HCT116 (cell line): ENCODE results near the gene PAM16. TPM values are rescaled to one million over a fixed set of nuclear protein-coding genes. Genes with fewer than 3 reads are reported as not detected.

Experiments used
- ATAC-seq: fragments of 200-7000 bp; cut with Tn5 transposase; 2 replicates; pipeline ENCODE4 v1.9.1; 2020; ENCODE audit warnings: mild to moderate bottlenecking, moderate library complexity
- BruUV-seq: library from RNA; stranded (reverse); fragments of 400-500 nt; replicated peaks from 2 replicates; lab custom pipeline; 2021; lab: Mats Ljungman, UMichigan
- CTCF ChIA-PET: fragments of 300-600 bp; sonication (Branson Sonifier 250); formaldehyde crosslinking; loops from one replicate; lab custom pipeline; 2021; ENCODE audit warnings: antibody characterized with exemption; lab: Charles Lee
- POLR2A ChIA-PET: fragments of 300-600, 350-600 bp; sonication (Branson Sonifier 250); formaldehyde crosslinking; loops from one replicate; lab custom pipeline; 2021; ENCODE audit warnings: antibody characterized with exemption; lab: Charles Lee
- RAD21 ChIA-PET, 2 experiments: fragments of 300-600 bp; sonication (Branson Sonifier 250); formaldehyde crosslinking; loops; one replicate each; lab custom pipeline; 2023; ENCODE audit warnings: low total read pairs in 2 of 2; ENCODE audit not compliant: uncharacterized antibody in 2 of 2, unreplicated experiment in 2 of 2, low non-redundant PET in 1 of 2; lab: Charles Lee
- DNase-seq: peaks from one replicate; pipeline ENCODE4 v3.0.0-alpha.2; 2010; ENCODE audit warnings: low read depth, low spot score
- H2AFZ ChIP-seq: fragments of 200-600 bp; shearing (Covaris generic), sonication (generic); 2 replicates; pipeline ENCODE4 v1.6.1; 2017; ENCODE audit warnings: low read depth, mixed run types, mixed read lengths, antibody characterized with exemption, low read length; ENCODE audit not compliant: poor library complexity, severe bottlenecking
- H3K27ac ChIP-seq: 2 replicates; pipeline ENCODE4 v1.5.1; 2012; ENCODE audit warnings: low read depth, low read length
- H3K27me3 ChIP-seq: fragments of 200-600 bp; sonication (generic); 2 replicates; pipeline ENCODE4 v1.6.1; 2016; ENCODE audit warnings: mixed run types, low read length, mixed read lengths; ENCODE audit not compliant: insufficient read depth
- H3K36me3 ChIP-seq, 2 experiments: fragments of 200-500 bp in 1 of 2; fragments of 200-600 bp in 1 of 2; sonication (Bioruptor generic) in 1 of 2; sonication (generic) in 1 of 2; 2 replicates each; pipeline versions ENCODE4 v1.5.1 to v1.6.1; 2014 to 2016; ENCODE audit warnings: low read length in 2 of 2, inconsistent platforms in 1 of 2, mixed read lengths in 1 of 2, mixed run types in 1 of 2; ENCODE audit not compliant: insufficient read depth in 2 of 2, control insufficient read depth in 1 of 2
- H3K4me1 ChIP-seq, 2 experiments: fragments of 200-600 bp in 1 of 2; sonication (generic) in 1 of 2; 2 replicates each; pipeline versions ENCODE4 v1.5.1 to v1.6.1; 2012 to 2017; ENCODE audit warnings: low read length in 2 of 2, inconsistent platforms in 1 of 2, mild to moderate bottlenecking in 1 of 2, mixed read lengths in 1 of 2, mixed run types in 1 of 2, moderate library complexity in 1 of 2; ENCODE audit not compliant: insufficient read depth in 2 of 2, control insufficient read depth in 1 of 2
- H3K4me2 ChIP-seq: fragments of 200-600 bp; sonication (generic); 2 replicates; pipeline ENCODE4 v1.6.1; 2017; ENCODE audit warnings: mixed run types, low read length, mixed read lengths
- H3K4me3 ChIP-seq, 2 experiments: fragments of 200-600 bp in 1 of 2; sonication (generic) in 1 of 2; replicated peaks in 1 of 2; 2 replicates each; pipeline ENCODE4 v1.5.1; 2011 to 2016; ENCODE audit warnings: low read length in 2 of 2, control low read depth in 1 of 2, low read depth in 1 of 2, mild to moderate bottlenecking in 1 of 2, mixed read lengths in 1 of 2, mixed run types in 1 of 2
- H3K79me2 ChIP-seq: fragments of 200-600 bp; sonication (generic); 2 replicates; pipeline ENCODE4 v1.6.1; 2017; ENCODE audit warnings: mild to moderate bottlenecking, mixed run types, low read length, moderate library complexity, mixed read lengths; ENCODE audit not compliant: insufficient read depth
- H3K9ac ChIP-seq: fragments of 200-600 bp; sonication (generic); 2 replicates; pipeline ENCODE4 v1.6.1; 2016; ENCODE audit warnings: low read length, mixed read lengths
- H3K9me2 ChIP-seq: fragments of 200-600 bp; sonication (generic), shearing (Covaris generic); 2 replicates; pipeline ENCODE4 v1.6.1; 2017; ENCODE audit warnings: mixed run types, mild to moderate bottlenecking, moderate library complexity; ENCODE audit not compliant: insufficient read depth
- H3K9me3 ChIP-seq, 2 experiments: fragments of 200-500 bp in 1 of 2; fragments of 200-600 bp in 1 of 2; sonication (Bioruptor generic) in 1 of 2; sonication (generic) in 1 of 2; 2 replicates each; pipeline ENCODE4 v1.6.1; 2014 to 2017; ENCODE audit warnings: low read length in 2 of 2, mixed read lengths in 2 of 2, inconsistent platforms in 1 of 2, low read depth in 1 of 2, mild to moderate bottlenecking in 1 of 2, mixed run types in 1 of 2, moderate library complexity in 1 of 2; ENCODE audit not compliant: control insufficient read depth in 1 of 2, insufficient read depth in 1 of 2
- H4K20me1 ChIP-seq: fragments of 200-600 bp; sonication (generic), shearing (Covaris generic); 2 replicates; pipeline ENCODE4 v1.6.1; 2017; ENCODE audit warnings: mixed run types, mild to moderate bottlenecking, moderate library complexity; ENCODE audit not compliant: insufficient read depth
- ATF3 ChIP-seq: IDR thresholded peaks from 2 replicates; pipeline ENCODE4 v1.6.1; 2012
- CBX3 ChIP-seq: IDR thresholded peaks from 2 replicates; pipeline ENCODE4 v1.6.1; 2012; ENCODE audit warnings: low read depth
- CTCF ChIP-seq, 3 experiments: fragments of 200-600 bp in 1 of 3; sonication (generic) in 1 of 3; IDR thresholded peaks in 2 of 3; conservative IDR thresholded peaks in 1 of 3; 2 replicates each; pipeline ENCODE4 v1.5.1; 2012 to 2017; ENCODE audit warnings: low read depth in 2 of 3, low read length in 2 of 3, antibody characterized with exemption in 1 of 3, borderline replicate concordance in 1 of 3, control low read depth in 1 of 3, mild to moderate bottlenecking in 1 of 3, mixed read lengths in 1 of 3, mixed run types in 1 of 3, moderate library complexity in 1 of 3; ENCODE audit not compliant: insufficient read depth in 1 of 3
- EGR1 ChIP-seq: IDR thresholded peaks from 2 replicates; pipeline ENCODE4 v1.6.1; 2012; ENCODE audit warnings: low read depth
- ELF1 ChIP-seq: IDR thresholded peaks from 2 replicates; pipeline ENCODE4 v1.6.1; 2012; ENCODE audit warnings: low read depth, borderline replicate concordance
- EZH2phosphoT487 ChIP-seq: fragments of 200-600 bp; IDR thresholded peaks from 2 replicates; pipeline ENCODE4 v1.6.1; 2018; ENCODE audit warnings: antibody characterized with exemption, borderline replicate concordance
- FOSL1 ChIP-seq: IDR thresholded peaks from 2 replicates; pipeline ENCODE4 v1.6.1; 2012; ENCODE audit warnings: low read depth
- JUND ChIP-seq: IDR thresholded peaks from 2 replicates; pipeline ENCODE4 v1.6.1; 2012
- POLR2AphosphoS5 ChIP-seq: IDR thresholded peaks from 2 replicates; pipeline ENCODE4 v1.6.1; 2011; ENCODE audit warnings: mild to moderate bottlenecking, low read depth, low read length, moderate library complexity
- RAD21 ChIP-seq: IDR thresholded peaks from 2 replicates; pipeline ENCODE4 v1.6.1; 2012; ENCODE audit warnings: low read depth, mild to moderate bottlenecking
- TCF7L2 ChIP-seq: IDR thresholded peaks from 2 replicates; pipeline ENCODE4 v1.7.0; 2011; ENCODE audit warnings: borderline replicate concordance, inconsistent platforms; ENCODE audit not compliant: insufficient read depth, insufficient read length; ENCODE audit errors: extremely low read depth
- YY1 ChIP-seq: IDR thresholded peaks from 2 replicates; pipeline ENCODE4 v1.6.1; 2011; ENCODE audit warnings: low read length, low read depth, moderate library complexity, mild to moderate bottlenecking; ENCODE audit not compliant: insufficient replicate concordance; ENCODE audit errors: extremely low read depth
- ZFX ChIP-seq: fragments of 450-650 bp; IDR thresholded peaks from 2 replicates; pipeline ENCODE4 v1.6.1; 2017
- intact Hi-C: fragments of 100-400 bp; cut with micrococcal nuclease; formaldehyde crosslinking; loops from 2 replicates; pipeline ENCODE4 v1.10.0; 2022
- total RNA-seq: library from RNA; stranded (reverse); gene quantifications from one replicate; pipeline ENCODE4 v1.2.1, GENCODE V29; 2021; ENCODE audit not compliant: unreplicated experiment

PAM16 gene
- total RNA-seq, 1 experiment from 2014 or later: 102 TPM

GRCh38 chr16:4384509-4384942 lies 33.4 kb upstream of the PAM16 start:
- RAD21 ChIA-PET: no interaction called here
- peaks cover 0 to 3% of the 10 kb centered on the region in 2 experiments; a peak in 1 of 4 replicates for H3K4me1 ChIP-seq
- no peak overlapping the region for H3K9ac ChIP-seq
- no peak for DNase-seq
- H2AFZ ChIP-seq: no peak overlapping the region
- no peak overlapping the region for H3K4me3 ChIP-seq
- H3K27ac ChIP-seq: no peak overlapping the region
- H3K27me3 ChIP-seq: no peaks in the 10 kb centered on the region
- POLR2A ChIA-PET: no interaction called here
- H4K20me1 ChIP-seq: no peaks in the 10 kb centered on the region
- no peak for ATAC-seq
- intact Hi-C loops: no loop called here
- H3K36me3 ChIP-seq: no peaks in the 10 kb centered on the region
- CTCF ChIA-PET: no interaction called here
- no peak overlapping the region for H3K4me2 ChIP-seq
- no TSS peak for BruUV-seq
- TF ChIP-seq RAD21 (no peak), TCF7L2 (no peak), ATF3 (no peak), EGR1 (no peak), JUND (no peak), ZFX (no peak), CBX3 (no peak), YY1 (no peak), FOSL1 (no peak), CTCF (IDR thresholded peaks at IDR 0.05 in 2 of 3, conservative IDR thresholded peaks at IDR 0.05 in 1 of 3; ENCODE audit: borderline replicate concordance in 1 of 3, insufficient read depth in 1 of 3, low read depth in 2 of 3, low read length in 2 of 3) (no peak), ELF1 (no peak), EZH2phosphoT487 (no peak), POLR2AphosphoS5 (no peak)
- H3K9me3 ChIP-seq: no peaks in the 10 kb centered on the region
- H3K9me2 ChIP-seq: no peaks in the 10 kb centered on the region
- H3K79me2 ChIP-seq: no peaks in the 10 kb centered on the region
